Activated CD8-positive, alpha-beta memory T cell treated with anti-CD3 and anti-CD28 coated beads, Interleukin-2, amount 10 ng/mL, durations not matched to agents 7 days and 5 days (primary cell): ENCODE data around the gene PPM1H. TPM values are rescaled to one million over a fixed set of nuclear protein-coding genes. Genes with fewer than 3 reads are reported as not detected.
"Not testable (repeated sequence)": the region's sequence is repeated elsewhere in the genome, so short reads cannot be mapped to it uniquely, and the experiment has no call there.

Experiments used
- ATAC-seq: fragments of 150-1000 bp; cut with Tn5 transposase; one replicate; pipeline ENCODE4 v1.10.0; 2021; ENCODE audit warnings: moderate library complexity
- CTCF ChIA-PET: fragments of 350-600 bp; sonication (Branson Sonifier 250); formaldehyde crosslinking; loops from one replicate; lab custom pipeline; 2021; ENCODE audit warnings: antibody characterized with exemption; lab: Charles Lee
- DNase-seq: peaks from one replicate; pipeline ENCODE4 v3.0.0-alpha.2; 2020
- H3K27ac Mint-ChIP-seq: one replicate; pipeline ENCODE4 v1.8.0; 2021; ENCODE audit warnings: mild to moderate bottlenecking, mixed read lengths
- H3K27me3 Mint-ChIP-seq: one replicate; pipeline ENCODE4 v1.8.0; 2021; ENCODE audit warnings: mixed read lengths
- H3K36me3 Mint-ChIP-seq: one replicate; pipeline ENCODE4 v1.8.0; 2021; ENCODE audit warnings: mild to moderate bottlenecking, mixed read lengths
- H3K4me1 Mint-ChIP-seq: one replicate; pipeline ENCODE4 v1.8.0; 2021; ENCODE audit warnings: mixed read lengths
- H3K4me3 Mint-ChIP-seq: one replicate; pipeline ENCODE4 v1.8.0; 2021; ENCODE audit warnings: mild to moderate bottlenecking, moderate library complexity, mixed read lengths
- H3K9me3 Mint-ChIP-seq: one replicate; pipeline ENCODE4 v1.8.0; 2022; ENCODE audit warnings: low read depth, mixed read lengths
- total RNA-seq, 2 experiments: library from RNA; stranded (reverse); gene quantifications; one replicate each; pipeline ENCODE4 v1.2.3, GENCODE V29; 2021

Gene PPM1H
- total RNA-seq, 2 experiments from 2014 or later: 0.32 to 0.68 TPM

DNA sequence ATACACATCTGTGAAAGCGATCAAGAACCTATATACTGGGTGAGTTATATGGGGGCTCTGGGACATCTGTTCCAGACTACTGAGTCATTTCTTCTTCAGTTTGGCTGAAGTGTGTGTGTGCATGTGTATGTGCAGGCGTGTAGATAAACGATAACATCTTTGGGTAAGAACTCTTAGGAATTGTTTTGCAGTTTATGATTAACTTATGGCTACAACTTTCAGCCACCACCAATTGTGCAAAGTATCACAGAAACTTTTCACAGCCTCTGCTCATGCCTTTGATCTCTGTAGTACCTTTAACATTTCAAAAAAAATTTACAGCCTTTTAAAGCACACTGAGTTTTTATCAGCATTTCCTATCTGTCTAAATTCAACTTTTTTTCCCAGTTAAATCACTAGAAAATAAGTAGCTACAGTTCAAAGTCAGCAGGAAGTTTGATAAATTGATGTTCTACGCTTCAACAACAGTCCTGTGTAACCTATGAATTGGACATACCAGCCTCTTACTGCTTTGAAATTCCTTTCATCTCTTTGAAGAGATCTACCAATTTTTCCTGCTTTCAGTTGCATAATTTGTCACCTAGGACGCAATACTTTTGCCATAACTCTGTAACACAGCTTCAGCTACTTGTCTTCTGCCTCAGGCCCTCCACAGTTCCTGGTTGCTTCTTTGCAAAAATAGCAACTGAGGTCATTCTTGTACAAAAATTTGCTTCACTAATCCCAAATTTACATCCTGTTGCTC is 43.0 kb downstream of the PPM1H start:
- Mint-ChIP-seq H3K36me3 (no peaks in the 10 kb centered on the region), H3K4me3 (no peak overlapping the region), H3K9me3 (no peaks in the 10 kb centered on the region), H3K4me1 (no peaks in the 10 kb centered on the region), H3K27me3 (no peaks in the 10 kb centered on the region), H3K27ac (no peak overlapping the region)
- no peak for ATAC-seq
- CTCF ChIA-PET: no interaction called here
- no peak for DNase-seq

DNA sequence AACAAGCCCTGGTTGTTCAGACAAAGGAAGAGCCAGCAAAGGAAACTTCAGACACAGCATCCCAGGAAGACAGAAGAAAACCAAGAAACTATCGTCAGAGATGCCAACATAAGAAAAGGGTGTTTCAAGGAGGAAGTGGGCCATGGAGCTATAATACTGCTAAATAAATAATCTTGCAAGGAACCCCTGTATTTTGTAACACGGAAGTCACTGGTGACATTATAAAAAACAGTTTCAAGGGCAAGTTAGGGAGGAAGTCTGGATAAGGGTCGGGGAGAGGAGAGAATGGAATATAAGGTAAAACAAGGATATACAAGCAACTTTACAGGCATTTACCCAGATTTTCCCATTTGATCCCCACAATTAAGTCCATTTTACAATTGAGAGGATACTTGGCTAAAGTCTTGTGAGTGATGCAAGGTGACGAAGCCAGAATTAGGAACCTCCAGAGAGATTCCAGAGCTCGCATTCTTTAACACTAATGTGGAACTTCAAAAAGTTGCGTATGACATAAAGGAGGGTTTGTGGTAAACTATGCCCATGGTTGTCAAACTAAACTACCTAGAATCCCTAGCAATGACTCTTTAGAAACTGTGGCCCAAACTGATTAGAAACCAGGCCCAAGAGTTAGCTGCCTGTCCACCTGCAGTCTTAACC is 46.4 kb downstream of the PPM1H start:
- no peak for ATAC-seq
- no peak overlapping the region for H3K27ac Mint-ChIP-seq
- H3K4me1 Mint-ChIP-seq: no peaks in the 10 kb centered on the region
- DNase-seq: no peak
- no peaks in the 10 kb centered on the region for H3K36me3 Mint-ChIP-seq
- no peaks in the 10 kb centered on the region for H3K27me3 Mint-ChIP-seq
- H3K9me3 Mint-ChIP-seq: no peaks in the 10 kb centered on the region
- H3K4me3 Mint-ChIP-seq: no peak overlapping the region
- CTCF ChIA-PET: no interaction called here

DNA sequence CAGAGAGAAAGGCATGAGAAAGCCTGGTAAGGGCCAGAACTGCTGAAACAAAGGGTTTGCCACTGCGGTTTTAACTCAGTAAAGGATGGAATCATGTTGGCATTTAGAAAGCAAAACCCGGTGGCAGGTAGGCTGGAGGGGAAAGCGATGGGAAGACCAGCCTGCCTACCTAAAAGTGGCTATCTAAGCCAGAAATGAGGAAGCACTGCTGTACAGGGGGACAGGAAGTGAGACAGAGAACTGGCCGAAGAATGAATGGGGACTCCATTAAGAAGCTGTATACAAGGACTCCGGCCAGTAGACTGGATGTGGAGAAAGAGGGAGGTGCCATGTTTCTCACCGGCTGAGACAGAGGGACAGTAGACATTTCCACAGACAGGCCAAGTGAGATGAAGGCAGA is 48.2 kb downstream of the PPM1H start:
- no peaks in the 10 kb centered on the region for H3K4me1 Mint-ChIP-seq
- CTCF ChIA-PET: no interaction called here
- no peak for ATAC-seq
- no peaks in the 10 kb centered on the region for H3K9me3 Mint-ChIP-seq
- no peak overlapping the region for H3K27ac Mint-ChIP-seq
- no peak overlapping the region for H3K4me3 Mint-ChIP-seq
- no peaks in the 10 kb centered on the region for H3K36me3 Mint-ChIP-seq
- no peaks in the 10 kb centered on the region for H3K27me3 Mint-ChIP-seq
- DNase-seq: no peak

DNA sequence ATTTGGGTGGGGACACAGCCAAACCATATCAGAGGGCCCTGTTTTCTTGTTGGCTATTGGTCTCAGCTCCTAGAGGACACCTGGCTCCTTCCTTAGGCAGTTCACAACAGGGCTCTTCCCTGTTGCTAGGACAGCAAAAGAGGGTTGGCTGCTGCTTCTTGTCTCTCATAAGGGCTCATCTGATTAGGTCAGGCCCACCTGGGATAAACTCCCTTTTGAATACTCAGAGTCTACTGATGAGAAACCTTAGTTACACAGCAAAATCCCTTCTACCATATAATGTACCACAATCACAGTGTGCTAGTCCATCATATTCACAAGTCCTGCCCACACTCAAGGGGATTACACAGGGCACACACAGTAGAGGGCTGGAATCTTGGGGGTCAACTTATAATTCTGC is 49.7 kb downstream of the PPM1H start:
- Mint-ChIP-seq H3K4me1 (no peaks in the 10 kb centered on the region), H3K36me3 (no peaks in the 10 kb centered on the region), H3K4me3 (no peak overlapping the region), H3K9me3 (no peaks in the 10 kb centered on the region), H3K27me3 (no peaks in the 10 kb centered on the region), H3K27ac (no peak overlapping the region)
- CTCF ChIA-PET: no interaction called here
- no peak for DNase-seq
- ATAC-seq: no peak

DNA sequence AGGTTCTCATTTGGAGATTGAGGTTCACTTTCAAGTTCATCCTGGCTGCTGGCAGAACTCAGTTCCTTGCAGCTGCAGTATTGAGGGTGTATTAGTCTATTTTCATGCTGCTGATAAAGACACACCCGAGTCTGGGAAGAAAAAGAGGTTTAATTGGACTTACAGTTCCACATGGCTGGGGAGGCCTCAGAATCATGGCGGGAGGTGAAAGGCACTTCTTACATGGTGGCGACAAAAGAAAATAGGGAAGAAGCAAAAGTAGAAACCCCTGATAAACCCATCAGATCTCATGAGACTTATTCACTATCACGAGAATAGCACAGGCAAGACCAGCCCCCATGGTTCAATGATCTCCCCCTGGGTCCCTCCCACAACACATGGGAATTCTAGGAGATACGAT is 50.1 kb downstream of the PPM1H start:
- H3K27me3 Mint-ChIP-seq, H3K36me3 Mint-ChIP-seq, H3K27ac Mint-ChIP-seq, CTCF ChIA-PET, H3K4me1 Mint-ChIP-seq, H3K4me3 Mint-ChIP-seq, ATAC-seq, DNase-seq, H3K9me3 Mint-ChIP-seq: not testable (repeated sequence)

DNA sequence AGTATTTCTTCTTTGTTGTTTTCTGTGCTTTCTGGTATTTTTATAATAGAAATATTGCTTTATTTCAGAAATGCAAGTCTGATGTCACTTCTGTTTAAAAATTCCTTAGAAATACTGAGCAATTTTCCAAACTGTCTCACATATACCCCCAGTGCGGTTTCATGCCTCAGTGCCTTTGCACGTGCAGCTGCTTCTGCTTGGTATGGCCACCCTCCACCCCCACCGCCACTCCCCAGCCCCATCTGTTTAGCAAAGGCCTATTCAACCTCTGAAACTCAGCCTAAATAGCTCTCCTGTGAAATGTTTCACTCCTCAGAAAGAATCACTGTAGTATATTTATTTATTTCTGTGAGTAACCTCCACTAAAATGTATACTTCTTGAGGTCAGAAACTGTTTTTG is 52.3 kb downstream of the PPM1H start:
- no peaks in the 10 kb centered on the region for H3K9me3 Mint-ChIP-seq
- ATAC-seq (no peak), DNase-seq (no peak)
- H3K4me3 Mint-ChIP-seq: no peak overlapping the region
- no peaks in the 10 kb centered on the region for H3K36me3 Mint-ChIP-seq
- no peak overlapping the region for H3K27ac Mint-ChIP-seq
- no peaks in the 10 kb centered on the region for H3K4me1 Mint-ChIP-seq
- H3K27me3 Mint-ChIP-seq: no peaks in the 10 kb centered on the region
- CTCF ChIA-PET: no interaction called here

DNA sequence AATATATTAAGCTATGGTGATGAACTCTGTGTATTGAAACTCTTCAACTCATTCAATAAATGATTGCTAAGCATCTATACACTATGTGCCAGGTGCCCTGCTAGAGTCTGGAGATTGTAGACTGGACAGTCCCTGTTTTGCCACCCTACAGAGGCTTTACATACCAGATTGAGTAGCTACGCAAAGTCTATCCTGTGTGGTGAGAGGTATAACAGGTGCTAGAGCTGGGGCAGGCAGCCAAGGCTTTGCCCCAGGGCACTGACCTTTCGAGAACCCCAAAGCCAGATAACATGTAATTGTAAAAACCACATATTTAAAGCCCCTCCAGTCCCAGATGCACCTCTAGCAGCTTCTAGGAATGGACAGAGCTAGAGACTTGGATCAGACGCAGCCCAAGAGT is 52.8 kb downstream of the PPM1H start:
- no peaks in the 10 kb centered on the region for H3K4me1 Mint-ChIP-seq
- CTCF ChIA-PET: no interaction called here

DNA sequence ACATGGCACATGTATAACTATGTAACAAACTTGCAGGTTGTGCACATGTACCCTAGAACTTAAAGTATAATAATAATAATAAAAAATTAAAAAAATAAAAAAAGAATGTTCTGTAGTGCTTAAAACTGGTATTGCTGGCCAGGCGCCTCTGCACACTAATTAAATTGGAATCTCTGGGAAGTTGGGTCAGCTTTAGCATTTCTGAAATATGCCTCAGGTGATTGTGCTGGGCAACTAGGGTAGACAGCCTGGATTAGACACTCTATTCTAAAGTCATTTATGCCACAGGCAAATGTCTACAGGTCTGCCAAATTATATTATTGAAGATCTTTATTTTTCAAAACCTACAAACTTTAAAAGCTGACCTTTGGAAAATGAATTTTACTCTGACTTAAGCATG is 55.3 kb downstream of the PPM1H start:
- Mint-ChIP-seq H3K36me3 (no peaks in the 10 kb centered on the region), H3K9me3 (no peaks in the 10 kb centered on the region), H3K27me3 (peaks cover 3% of the 10 kb centered on the region), H3K4me3 (no peak overlapping the region), H3K27ac (no peak overlapping the region), H3K4me1 (no peaks in the 10 kb centered on the region)
- ATAC-seq: no peak
- no peak for DNase-seq
- CTCF ChIA-PET: no interaction called here

More for the DNA sequence above, 52.8 kb downstream of the PPM1H start:
- DNase-seq: no peak
- Mint-ChIP-seq H3K9me3 (no peaks in the 10 kb centered on the region), H3K27ac (no peak overlapping the region), H3K36me3 (no peaks in the 10 kb centered on the region), H3K27me3 (no peaks in the 10 kb centered on the region), H3K4me3 (no peak overlapping the region)
- no peak for ATAC-seq

DNA sequence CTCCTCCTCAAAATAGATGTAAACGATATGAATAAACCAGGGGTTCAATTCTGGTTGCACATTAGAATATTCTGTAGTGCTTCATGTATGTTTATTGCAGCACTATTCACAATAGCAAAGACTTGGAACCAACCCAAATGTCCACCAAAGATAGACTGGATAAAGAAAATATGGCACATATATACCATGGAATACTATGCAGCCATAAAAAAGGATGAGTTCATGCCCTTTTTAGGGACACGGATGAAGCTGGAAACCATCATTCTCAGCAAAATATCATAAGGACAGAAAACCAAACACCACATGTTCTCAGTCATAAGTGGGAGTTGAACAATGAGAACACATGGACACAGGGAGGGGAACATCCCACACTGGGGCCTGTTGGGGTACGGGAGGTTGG is 55.7 kb downstream of the PPM1H start:
- CTCF ChIA-PET, ATAC-seq: not testable (repeated sequence)

DNA sequence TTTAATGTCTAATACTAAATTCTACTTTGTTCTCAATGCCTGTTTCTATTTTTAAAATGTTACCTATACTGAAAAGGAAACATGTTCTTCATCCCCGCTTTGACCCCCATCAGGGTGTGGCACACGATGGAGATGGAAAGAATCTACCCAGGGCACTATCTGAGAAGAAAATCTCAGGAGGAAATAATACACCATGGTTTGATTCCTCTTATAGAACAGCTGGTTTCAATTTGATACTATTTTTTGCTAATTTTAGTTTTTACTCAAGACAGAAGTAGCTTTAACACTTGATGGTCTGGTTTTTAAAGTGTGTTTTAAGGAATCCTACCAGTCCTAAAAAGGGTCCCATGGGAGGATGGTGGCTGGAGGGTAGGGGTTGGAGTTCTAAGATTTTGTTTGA is 56.7 kb downstream of the PPM1H start:
- no peaks in the 10 kb centered on the region for H3K36me3 Mint-ChIP-seq
- H3K4me1 Mint-ChIP-seq: no peaks in the 10 kb centered on the region
- CTCF ChIA-PET: no interaction called here
- no peak overlapping the region for H3K4me3 Mint-ChIP-seq
- DNase-seq (no peak), ATAC-seq (no peak)
- H3K27ac Mint-ChIP-seq: no peak overlapping the region
- no peaks in the 10 kb centered on the region for H3K9me3 Mint-ChIP-seq
- H3K27me3 Mint-ChIP-seq: peaks cover 3% of the 10 kb centered on the region

More for the DNA sequence above, 55.7 kb downstream of the PPM1H start:
- H3K27me3 Mint-ChIP-seq, H3K4me1 Mint-ChIP-seq, H3K9me3 Mint-ChIP-seq, H3K4me3 Mint-ChIP-seq, H3K27ac Mint-ChIP-seq, H3K36me3 Mint-ChIP-seq, DNase-seq: not testable (repeated sequence)

DNA sequence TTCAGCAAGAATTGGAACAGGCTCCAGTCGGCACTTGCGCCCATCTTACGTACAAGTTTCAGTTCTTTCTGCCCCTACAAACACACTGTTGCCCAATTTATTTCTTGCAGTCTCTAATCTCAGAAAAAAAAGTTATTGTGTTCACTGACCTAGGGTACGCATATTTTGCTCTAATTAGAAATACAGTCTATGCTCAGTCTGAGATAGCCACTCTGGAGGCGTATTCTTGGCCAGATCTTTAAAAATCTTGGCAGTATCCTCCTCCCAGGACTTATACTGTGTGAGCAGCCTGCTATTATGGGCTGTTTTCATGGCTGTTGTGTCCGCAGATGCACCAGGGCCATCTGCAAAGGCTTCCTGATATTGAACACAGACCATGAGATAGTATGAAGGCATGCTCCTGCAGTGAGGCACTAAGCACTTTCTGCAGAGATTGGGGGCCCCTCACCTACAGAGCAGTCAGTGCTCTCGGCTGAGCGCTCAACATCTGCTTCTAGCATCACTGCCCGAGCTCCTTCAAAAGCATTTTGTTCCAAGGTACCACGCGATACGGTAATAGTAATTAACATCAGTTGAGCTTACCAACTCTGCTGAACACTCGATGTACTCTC is 57.9 kb downstream of the PPM1H start:
- no peaks in the 10 kb centered on the region for H3K36me3 Mint-ChIP-seq
- no peak overlapping the region for H3K27ac Mint-ChIP-seq
- peaks cover 3% of the 10 kb centered on the region for H3K27me3 Mint-ChIP-seq
- no peak for ATAC-seq
- CTCF ChIA-PET: no interaction called here
- no peaks in the 10 kb centered on the region for H3K4me1 Mint-ChIP-seq
- no peaks in the 10 kb centered on the region for H3K9me3 Mint-ChIP-seq
- no peak overlapping the region for H3K4me3 Mint-ChIP-seq
- no peak for DNase-seq

DNA sequence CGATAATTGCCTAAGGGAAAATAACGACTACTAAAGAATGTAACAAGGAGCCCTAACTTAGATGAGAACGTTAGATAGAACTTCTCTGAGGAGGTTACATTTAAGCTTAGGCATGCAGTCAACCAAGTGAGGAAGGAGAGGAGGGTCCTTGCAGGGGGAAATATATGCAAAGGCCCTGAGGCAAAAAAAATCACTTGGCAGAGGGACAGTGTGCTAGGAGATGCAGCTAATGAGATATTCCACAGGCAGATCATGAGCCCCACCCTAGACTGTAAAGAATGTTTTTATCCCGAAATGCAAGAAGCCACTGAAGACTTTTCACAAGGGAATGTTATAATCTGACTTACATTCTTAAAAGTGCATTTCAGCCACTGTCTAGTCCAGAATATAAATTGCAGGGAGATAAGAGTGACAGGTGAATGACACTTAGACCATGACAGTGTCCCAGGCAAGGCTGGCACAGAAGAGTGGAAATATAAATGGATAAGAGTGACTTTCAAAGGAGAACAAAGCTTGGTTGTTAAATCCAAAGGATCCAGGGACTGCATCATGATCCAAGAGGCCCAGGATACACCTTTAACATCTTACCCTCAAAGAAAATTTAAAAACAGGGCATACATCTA is 61.0 kb downstream of the PPM1H start:
- CTCF ChIA-PET: no interaction called here
- H3K9me3 Mint-ChIP-seq: no peaks in the 10 kb centered on the region
- no peaks in the 10 kb centered on the region for H3K36me3 Mint-ChIP-seq
- peaks cover 11% of the 10 kb centered on the region for H3K27me3 Mint-ChIP-seq
- H3K4me1 Mint-ChIP-seq: no peaks in the 10 kb centered on the region
- no peak for ATAC-seq
- H3K27ac Mint-ChIP-seq: no peak overlapping the region
- H3K4me3 Mint-ChIP-seq: no peak overlapping the region
- DNase-seq: no peak

DNA sequence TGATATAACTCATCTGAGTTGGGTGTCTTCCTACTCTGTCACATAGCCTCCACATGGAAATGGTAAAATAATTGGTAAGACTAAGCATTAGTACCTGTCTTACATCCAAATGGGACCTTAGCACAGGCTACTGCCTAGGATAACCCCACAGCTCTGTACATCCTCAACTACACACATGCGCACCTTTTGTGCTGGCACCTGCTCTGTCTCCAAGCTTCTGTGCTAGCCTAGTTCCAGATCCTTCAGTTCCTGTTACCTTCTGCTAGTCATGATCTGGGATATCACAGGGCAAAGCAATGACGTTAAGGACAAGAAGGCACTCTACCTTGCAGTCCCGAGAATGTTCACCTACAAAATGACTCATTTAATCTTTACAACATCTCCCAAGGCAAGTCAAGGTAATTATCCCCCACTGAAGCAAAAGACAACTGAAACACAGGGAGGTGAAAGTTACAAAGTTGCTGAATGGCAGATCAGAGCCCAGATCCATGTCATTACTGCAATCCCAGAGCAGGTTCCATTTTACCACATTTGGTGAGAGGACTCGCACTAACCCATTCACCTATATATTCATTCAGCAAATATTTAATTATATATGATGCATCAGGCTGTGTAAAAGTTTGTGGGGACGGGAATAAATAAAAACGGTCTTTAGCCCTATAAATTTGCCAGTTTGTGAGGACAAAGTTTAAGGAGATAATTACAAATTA is 61.7 kb downstream of the PPM1H start:
- no peak for DNase-seq
- Mint-ChIP-seq H3K36me3 (no peaks in the 10 kb centered on the region), H3K27ac (no peak overlapping the region), H3K9me3 (no peaks in the 10 kb centered on the region), H3K4me1 (no peaks in the 10 kb centered on the region), H3K27me3 (peaks cover 11% of the 10 kb centered on the region), H3K4me3 (no peak overlapping the region)
- no peak for ATAC-seq
- CTCF ChIA-PET: no interaction called here
